ENCODE results near the gene ZFYVE26.
"Not testable (repeated sequence)": the region's sequence is repeated elsewhere in the genome, so short reads cannot be mapped to it uniquely, and the experiment has no call there.

Gene ZFYVE26

GRCh38 chr14:67749341-67750084 is 66.9 kb downstream of the ZFYVE26 start:
- no peak for DNase-seq

- no peak for DNase-seq
Measured at GRCh38 chr14:67748312-67748711, 68.1 kb downstream of the ZFYVE26 start.

GRCh38 chr14:67746927-67747326 is 69.5 kb downstream of the ZFYVE26 start:
- DNase-seq = no peak

DNA sequence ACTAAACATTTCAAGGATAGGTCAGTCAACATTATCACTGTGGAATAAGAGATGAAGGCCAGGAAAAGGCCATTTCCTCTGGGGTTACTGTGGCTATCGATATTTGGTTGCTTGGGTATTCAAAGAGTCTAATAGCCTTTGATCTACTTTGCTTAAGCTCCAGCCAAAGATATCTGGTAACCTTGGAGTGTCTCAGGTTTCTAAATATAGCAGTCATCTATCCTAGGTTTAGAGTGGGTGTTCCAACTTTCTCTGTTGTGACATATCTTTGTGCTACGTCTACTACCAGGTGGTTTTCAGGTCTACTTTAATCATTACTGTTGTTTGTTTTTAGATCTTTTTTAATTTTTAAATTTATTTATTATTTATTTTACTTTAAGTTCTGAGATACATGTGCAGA is 72.3 kb downstream of the ZFYVE26 start:
- DNase-seq = no peak

DNA sequence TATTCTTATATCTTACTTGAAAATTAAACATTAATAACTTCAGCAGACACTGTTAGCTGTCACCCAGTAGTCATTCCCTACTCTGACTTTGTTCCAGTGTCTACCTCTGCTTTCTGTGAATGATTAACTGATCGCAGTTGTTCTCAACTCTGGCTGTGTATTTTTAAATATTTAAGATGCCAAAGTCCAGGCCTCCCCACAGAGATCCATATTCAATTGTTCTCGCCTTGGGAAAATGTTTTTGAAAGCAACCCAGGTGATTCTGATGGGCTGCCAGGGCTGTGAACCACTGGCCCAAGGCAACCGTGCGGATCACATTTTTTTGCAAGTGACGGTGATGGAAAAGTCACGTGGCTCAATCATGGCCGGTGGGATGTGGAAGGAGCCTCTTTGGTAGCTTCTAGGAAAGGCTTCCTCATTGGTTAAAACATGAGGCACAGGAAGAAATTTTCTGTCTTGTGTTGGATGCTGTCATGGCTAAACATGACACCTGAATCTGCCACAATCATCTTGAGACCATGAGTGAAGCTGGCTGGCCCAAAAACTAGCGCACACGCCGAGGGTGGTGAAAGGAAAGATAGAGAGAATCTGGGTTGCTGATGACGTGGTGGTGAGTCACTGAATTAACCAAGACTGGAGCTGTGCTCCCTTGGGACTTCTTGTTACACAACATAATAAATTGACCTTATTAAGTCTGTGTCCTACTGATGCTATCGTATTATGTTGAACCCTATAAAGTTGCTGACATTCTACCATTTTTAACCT is 77.5 kb downstream of the ZFYVE26 start:
- DNase-seq = no peak

DNA sequence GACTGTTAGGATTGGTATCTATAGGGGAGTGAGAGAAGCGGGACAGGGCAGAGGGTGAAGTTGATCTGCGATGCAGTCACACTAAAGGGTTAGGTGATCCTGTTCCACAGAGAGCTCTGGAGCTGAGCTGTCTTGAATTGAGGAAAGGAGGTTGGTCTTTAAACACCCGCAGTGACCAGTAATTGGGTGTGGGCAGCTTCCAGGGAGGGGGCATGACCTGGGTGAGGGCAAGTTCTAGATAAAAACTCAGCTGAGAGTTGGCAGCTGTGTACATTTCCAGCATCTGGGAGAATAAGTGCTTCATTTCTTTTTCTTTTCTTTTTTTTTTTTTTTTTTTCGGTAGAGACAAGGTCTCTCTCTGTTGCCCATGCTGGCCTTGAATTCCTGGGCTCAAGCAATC is 79.6 kb downstream of the ZFYVE26 start:
- DNase-seq = no peak

DNA sequence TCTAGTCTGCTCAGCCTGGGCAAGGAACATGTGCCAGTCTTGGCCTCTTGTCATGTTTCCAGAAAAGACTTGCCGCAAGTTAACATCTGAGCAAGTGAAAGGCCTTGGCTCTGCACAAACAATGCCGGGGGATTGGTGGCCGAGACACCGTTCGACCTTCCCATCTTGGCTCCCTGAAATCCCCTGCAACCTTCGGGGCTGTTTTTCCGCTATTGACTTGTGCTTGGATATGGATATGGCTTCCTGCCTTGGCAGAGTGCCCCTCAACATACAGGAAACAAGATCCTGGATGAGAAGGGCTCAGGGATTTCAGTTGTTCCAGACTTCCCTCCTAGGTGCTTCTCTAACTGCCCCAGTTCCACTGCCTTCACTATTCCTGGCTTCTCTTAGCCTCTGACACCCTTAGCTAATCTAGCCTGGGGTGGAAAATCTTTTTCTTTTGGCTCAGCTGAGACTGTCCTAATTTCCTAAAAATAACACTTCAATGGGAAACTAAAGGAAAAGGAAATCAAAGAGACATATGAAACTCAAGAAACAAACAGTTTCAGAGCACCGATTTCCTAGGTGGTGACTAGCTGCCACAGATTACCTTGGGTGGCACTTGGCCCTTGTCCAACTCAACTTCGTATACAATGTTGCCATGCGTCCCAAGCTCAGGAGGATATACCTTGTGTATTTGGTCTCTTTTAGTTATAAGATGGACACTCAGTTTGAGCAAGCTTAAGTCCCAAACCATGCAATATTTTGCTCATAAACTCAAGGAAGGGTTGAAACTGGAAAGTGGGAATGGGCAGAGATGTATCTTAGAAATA is 80.8 kb downstream of the ZFYVE26 start:
- no peak for DNase-seq

- no peak for DNase-seq
Measured at GRCh38 chr14:67734675-67735074, 81.7 kb downstream of the ZFYVE26 start.

GRCh38 chr14:67733616-67734015 is 82.8 kb downstream of the ZFYVE26 start:
- no peak for DNase-seq

GRCh38 chr14:67729072-67729885 is 87.1 kb downstream of the ZFYVE26 start:
- no peak for DNase-seq

- no peak for DNase-seq
Measured at GRCh38 chr14:67728258-67728657, 88.1 kb downstream of the ZFYVE26 start.

- no peak for DNase-seq
Measured at GRCh38 chr14:67727361-67727760, 89.0 kb downstream of the ZFYVE26 start.

DNA sequence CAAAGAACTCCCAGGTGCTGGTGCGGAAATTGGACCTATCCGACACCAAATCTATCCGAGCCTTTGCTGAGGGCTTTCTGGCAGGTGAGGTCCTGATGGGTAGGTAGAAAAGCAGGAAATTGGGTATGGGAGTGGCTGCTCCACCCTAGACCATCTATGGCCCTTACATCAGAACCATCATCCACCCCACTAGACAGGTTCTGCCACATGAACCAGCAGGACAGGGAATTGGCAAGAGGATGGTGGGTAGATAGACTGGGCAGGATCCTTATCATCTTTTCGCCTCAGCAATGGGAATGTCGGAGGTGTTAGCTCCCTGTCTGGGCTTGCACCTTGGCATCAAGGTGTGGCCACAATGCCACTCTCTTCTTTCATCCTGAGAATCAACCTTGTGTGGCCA is 91.2 kb downstream of the ZFYVE26 start:
- no peak for DNase-seq

- no peak for DNase-seq
Measured at GRCh38 chr14:67722293-67722692, 94.1 kb downstream of the ZFYVE26 start.

DNA sequence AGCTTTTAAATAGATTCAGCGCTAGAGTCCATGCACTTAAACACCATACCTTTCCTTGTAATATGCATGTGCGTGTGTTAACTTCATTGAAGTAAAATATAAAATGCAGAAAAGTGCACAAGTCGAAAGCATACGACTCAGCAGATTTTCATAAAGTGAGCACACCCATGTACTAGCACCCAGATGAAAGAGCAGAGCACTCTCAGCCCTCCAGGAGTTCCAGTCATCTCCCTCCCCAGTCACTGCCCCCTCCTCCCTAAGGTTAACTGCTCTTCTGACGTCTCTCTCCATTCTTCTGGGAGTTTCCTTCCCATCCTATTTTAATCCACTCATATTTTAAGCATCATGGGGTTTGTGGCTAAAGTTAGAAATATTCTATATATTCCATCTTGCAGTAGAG is 94.5 kb downstream of the ZFYVE26 start:
- no peak for DNase-seq

DNA sequence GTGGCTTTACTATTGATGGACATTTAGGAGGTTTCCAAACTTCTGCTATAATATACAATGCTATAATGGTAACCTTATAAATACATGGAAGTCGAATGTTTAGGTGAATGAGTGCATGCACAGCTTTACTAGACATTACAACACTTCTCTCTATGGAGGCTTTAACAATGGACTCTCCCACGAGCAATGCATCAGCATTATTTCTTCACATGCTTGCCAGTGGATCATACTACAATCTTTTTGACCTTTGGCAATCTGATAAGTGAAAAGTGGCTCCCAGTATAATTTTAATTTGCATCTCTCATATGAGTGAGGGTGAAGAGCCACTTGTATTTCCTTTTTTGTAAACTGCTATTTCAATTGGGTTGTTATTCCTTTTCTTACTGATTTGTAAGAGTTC is 96.5 kb downstream of the ZFYVE26 start:
- DNase-seq = no peak

- not testable (repeated sequence) for DNase-seq
Measured at GRCh38 chr14:67719385-67719784, 97.0 kb downstream of the ZFYVE26 start.

- no peak for DNase-seq
Measured at GRCh38 chr14:67718265-67718664, 98.1 kb downstream of the ZFYVE26 start.

DNA sequence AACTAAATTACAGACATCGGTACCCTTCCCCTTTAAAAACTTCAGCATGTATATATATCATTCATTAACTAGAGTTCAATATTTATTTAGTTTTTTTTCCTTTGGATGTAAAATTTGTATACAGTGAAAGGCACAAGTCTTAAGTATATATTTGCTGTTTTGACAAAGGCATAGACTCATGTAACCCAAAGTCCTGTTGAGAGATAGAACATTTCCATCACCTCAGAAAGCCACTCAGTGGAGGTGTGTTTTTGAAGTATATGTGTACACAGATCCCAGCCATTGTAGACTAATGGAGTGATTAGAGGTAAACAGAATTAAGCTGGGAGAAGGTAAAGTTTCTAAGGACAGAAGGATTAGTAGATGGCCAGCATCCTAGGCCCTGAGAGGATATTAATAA is 99.3 kb downstream of the ZFYVE26 start:
- DNase-seq = no peak

DNA sequence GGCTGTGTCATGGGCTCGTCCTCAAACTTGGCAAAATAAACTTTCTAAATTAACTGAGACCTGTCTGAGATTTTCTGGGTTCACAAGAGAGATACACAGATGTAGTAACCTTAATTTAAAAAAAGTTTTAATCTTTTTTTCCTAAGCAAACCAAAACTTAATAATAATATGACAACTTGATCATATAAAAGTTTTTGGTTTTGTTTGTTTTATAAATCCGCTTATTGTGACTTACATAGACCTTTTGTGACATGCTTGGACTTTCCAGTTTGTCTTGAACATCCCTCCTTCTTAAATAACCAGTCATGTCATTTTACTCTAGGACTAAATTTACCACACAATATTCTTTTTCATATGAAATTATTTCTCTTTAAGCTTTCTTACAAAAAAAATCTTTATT is 106.2 kb downstream of the ZFYVE26 start:
- no peak for DNase-seq

DNA sequence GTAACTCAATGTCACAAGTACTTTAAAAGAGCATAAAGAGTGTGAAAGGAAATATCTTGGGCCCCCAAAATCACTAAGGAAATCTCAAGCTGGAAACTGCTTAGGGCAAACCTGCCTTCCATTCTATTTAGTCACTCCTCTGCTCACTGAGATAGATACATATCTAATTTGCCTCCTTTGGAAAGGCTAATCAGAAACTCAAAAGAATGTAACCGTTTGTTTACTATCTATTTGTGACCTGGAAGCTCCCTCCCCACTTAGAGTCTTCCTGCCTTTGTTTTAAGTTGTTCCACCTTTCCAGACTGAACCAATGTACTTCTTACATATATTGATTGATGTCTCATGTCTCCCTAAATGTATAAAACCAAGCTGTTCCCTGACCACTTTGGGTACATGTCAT is 106.6 kb downstream of the ZFYVE26 start:
- not testable (repeated sequence) for DNase-seq

GRCh38 chr14:67709346-67709745 is 107.0 kb downstream of the ZFYVE26 start:
- DNase-seq = not testable (repeated sequence)

GRCh38 chr14:67705211-67705610 is 111.2 kb downstream of the ZFYVE26 start:
- no peak for DNase-seq

All from KG1 (cell line).